ENCODE measurements around the gene DNAL1. TPM values are rescaled to one million over a fixed set of nuclear protein-coding genes. Genes with fewer than 3 reads are reported as not detected.
A peak's percentile ranks its signal among the peaks of the same experiment; 100 is the strongest.
"Not testable (repeated sequence)": the region's sequence is repeated elsewhere in the genome, so short reads cannot be mapped to it uniquely, and the experiment has no call there.

DNAL1 gene
- total and polyA plus RNA-seq, 3 experiments from 2014 or later = 5.8 to 10.9 (median 8.1) TPM

GRCh38 chr14:73651005-73651404, 6.2 kb downstream of the DNAL1 start:
- no peak overlapping the region for H3K4me3 Mint-ChIP-seq

GRCh38 chr14:73655851-73656250, 11.1 kb downstream of the DNAL1 start:
- CTCF ChIA-PET = no interaction called here
- H3K27me3 ChIP-seq (ENCODE audit: insufficient read depth, low read length, poor library complexity, severe bottlenecking) = no peaks in the 10 kb centered on the region
- no peak overlapping the region for H3K4me3 ChIP-seq (ENCODE audit: low read length)
- Mint-ChIP-seq H3K9me3 (no peaks in the 10 kb centered on the region), H3K4me3 (no peak overlapping the region), H3K27me3 (no peaks in the 10 kb centered on the region), H3K4me1 (peaks cover 0 to 1% (median 0%) of the 10 kb centered on the region in 3 donors), H3K36me3 (peaks cover 0 to 25% (median 7%) of the 10 kb centered on the region in 3 donors), H3K27ac (no peak overlapping the region)
- H3K27ac ChIP-seq (ENCODE audit: low read depth, low read length) = no peak overlapping the region
- POLR2A ChIA-PET = no interaction called here
- no peak for DNase-seq
- no peaks in the 10 kb centered on the region for H3K36me3 ChIP-seq (ENCODE audit: insufficient read depth, low read length)
- H3K9me3 ChIP-seq (ENCODE audit: low read length) = no peaks in the 10 kb centered on the region
- no peaks in the 10 kb centered on the region for H3K4me1 ChIP-seq (ENCODE audit: insufficient read depth, low read length)

More at GRCh38 chr14:73651005-73651404, 6.2 kb downstream of the DNAL1 start:
- Mint-ChIP-seq H3K27ac (peak overlapping the region in 1 of 8 donors; percentile 31), H3K9me3 (no peaks in the 10 kb centered on the region), H3K36me3 (peaks cover 0 to 10% (median 7%) of the 10 kb centered on the region in 3 donors), H3K27me3 (no peaks in the 10 kb centered on the region), H3K4me1 (peaks cover under 1 to 1% (median 1%) of the 10 kb centered on the region in 3 donors)
- no peak for DNase-seq
- no peaks in the 10 kb centered on the region for H3K27me3 ChIP-seq (ENCODE audit: insufficient read depth, low read length, poor library complexity, severe bottlenecking)
- no peak overlapping the region for H3K4me3 ChIP-seq (ENCODE audit: low read length)
- H3K9me3 ChIP-seq (ENCODE audit: low read length) = no peaks in the 10 kb centered on the region
- no peaks in the 10 kb centered on the region for H3K36me3 ChIP-seq (ENCODE audit: insufficient read depth, low read length)
- H3K4me1 ChIP-seq (ENCODE audit: insufficient read depth, low read length) = no peaks in the 10 kb centered on the region
- POLR2A ChIA-PET = no interaction called here
- no peak overlapping the region for H3K27ac ChIP-seq (ENCODE audit: low read depth, low read length)
- CTCF ChIA-PET = no interaction called here

- POLR2A ChIA-PET; H3K4me1 ChIP-seq (ENCODE audit: insufficient read depth, low read length); H3K27me3 Mint-ChIP-seq; CTCF ChIA-PET; H3K27ac ChIP-seq (ENCODE audit: low read depth, low read length); H3K4me3 Mint-ChIP-seq; H3K27ac Mint-ChIP-seq; H3K9me3 ChIP-seq (ENCODE audit: low read length); H3K4me3 ChIP-seq (ENCODE audit: low read length); H3K4me1 Mint-ChIP-seq; DNase-seq; H3K36me3 ChIP-seq (ENCODE audit: insufficient read depth, low read length); H3K9me3 Mint-ChIP-seq; H3K27me3 ChIP-seq (ENCODE audit: insufficient read depth, low read length, poor library complexity, severe bottlenecking): not testable (repeated sequence)
- peaks cover 4 to 28% (median 6%) of the 10 kb centered on the region in 3 donors for H3K36me3 Mint-ChIP-seq
Observed at GRCh38 chr14:73659202-73659601, 14.4 kb downstream of the DNAL1 start.

GRCh38 chr14:73660511-73660910, 15.7 kb downstream of the DNAL1 start:
- peaks cover 6 to 28% (median 7%) of the 10 kb centered on the region in 3 donors for H3K36me3 Mint-ChIP-seq
- no peak for DNase-seq
- Histone ChIP-seq H3K36me3 (ENCODE audit: insufficient read depth, low read length) (no peaks in the 10 kb centered on the region), H3K27me3 (ENCODE audit: insufficient read depth, low read length, poor library complexity, severe bottlenecking) (no peaks in the 10 kb centered on the region), H3K4me3 (ENCODE audit: low read length) (no peak overlapping the region), H3K4me1 (ENCODE audit: insufficient read depth, low read length) (no peaks in the 10 kb centered on the region), H3K27ac (ENCODE audit: low read depth, low read length) (no peak overlapping the region), H3K9me3 (ENCODE audit: low read length) (no peaks in the 10 kb centered on the region)
- ChIA-PET CTCF (no interaction called here), POLR2A (no interaction called here)
- no peaks in the 10 kb centered on the region for H3K27me3 Mint-ChIP-seq
- no peak overlapping the region for H3K4me3 Mint-ChIP-seq
- no peak overlapping the region for H3K27ac Mint-ChIP-seq
- H3K9me3 Mint-ChIP-seq = no peaks in the 10 kb centered on the region
- H3K4me1 Mint-ChIP-seq = no peaks in the 10 kb centered on the region

- Mint-ChIP-seq H3K27me3 (no peaks in the 10 kb centered on the region), H3K4me3 (no peak overlapping the region), H3K4me1 (no peaks in the 10 kb centered on the region), H3K9me3 (no peaks in the 10 kb centered on the region), H3K36me3 (peaks cover 6 to 28% (median 7%) of the 10 kb centered on the region in 3 donors), H3K27ac (no peak overlapping the region)
- Histone ChIP-seq H3K27ac (ENCODE audit: low read depth, low read length) (no peak overlapping the region), H3K4me3 (ENCODE audit: low read length) (no peak overlapping the region), H3K9me3 (ENCODE audit: low read length) (no peaks in the 10 kb centered on the region), H3K4me1 (ENCODE audit: insufficient read depth, low read length) (no peaks in the 10 kb centered on the region), H3K36me3 (ENCODE audit: insufficient read depth, low read length) (no peaks in the 10 kb centered on the region), H3K27me3 (ENCODE audit: insufficient read depth, low read length, poor library complexity, severe bottlenecking) (no peaks in the 10 kb centered on the region)
- no peak for DNase-seq
- ChIA-PET POLR2A (no interaction called here), CTCF (no interaction called here)
Observed at GRCh38 chr14:73661872-73662271, 17.1 kb downstream of the DNAL1 start.

- no peak overlapping the region for H3K4me3 ChIP-seq (ENCODE audit: low read length)
- no peaks in the 10 kb centered on the region for H3K9me3 Mint-ChIP-seq
- H3K27ac Mint-ChIP-seq = peak overlapping the region in 1 of 8 donors; percentile 27
- H3K36me3 ChIP-seq (ENCODE audit: insufficient read depth, low read length) = no peaks in the 10 kb centered on the region
- H3K27me3 ChIP-seq (ENCODE audit: insufficient read depth, low read length, poor library complexity, severe bottlenecking) = no peaks in the 10 kb centered on the region
- H3K4me3 Mint-ChIP-seq = no peak overlapping the region
- H3K4me1 ChIP-seq (ENCODE audit: insufficient read depth, low read length) = no peaks in the 10 kb centered on the region
- no peaks in the 10 kb centered on the region for H3K27me3 Mint-ChIP-seq
- peaks cover 6 to 26% (median 7%) of the 10 kb centered on the region in 3 donors for H3K36me3 Mint-ChIP-seq
- H3K27ac ChIP-seq (ENCODE audit: low read depth, low read length) = no peak overlapping the region
- H3K4me1 Mint-ChIP-seq = no peaks in the 10 kb centered on the region
- DNase-seq = no peak
- H3K9me3 ChIP-seq (ENCODE audit: low read length) = no peaks in the 10 kb centered on the region
- POLR2A ChIA-PET = no interaction called here
- CTCF ChIA-PET = no interaction called here
Observed at GRCh38 chr14:73662487-73662943, 17.7 kb downstream of the DNAL1 start.

GRCh38 chr14:73663548-73664212, 18.9 kb downstream of the DNAL1 start:
- no peak for DNase-seq
- Histone ChIP-seq H3K36me3 (ENCODE audit: insufficient read depth, low read length) (no peaks in the 10 kb centered on the region), H3K27ac (ENCODE audit: low read depth, low read length) (no peak overlapping the region), H3K9me3 (ENCODE audit: low read length) (no peaks in the 10 kb centered on the region), H3K4me3 (ENCODE audit: low read length) (no peak overlapping the region), H3K27me3 (ENCODE audit: insufficient read depth, low read length, poor library complexity, severe bottlenecking) (no peaks in the 10 kb centered on the region), H3K4me1 (ENCODE audit: insufficient read depth, low read length) (no peaks in the 10 kb centered on the region)
- Mint-ChIP-seq H3K27me3 (no peaks in the 10 kb centered on the region), H3K27ac (no peak overlapping the region), H3K4me1 (no peaks in the 10 kb centered on the region), H3K4me3 (no peak overlapping the region), H3K36me3 (peaks cover 6 to 23% (median 7%) of the 10 kb centered on the region in 3 donors), H3K9me3 (no peaks in the 10 kb centered on the region)
- ChIA-PET CTCF (no interaction called here), POLR2A (no interaction called here)

- DNase-seq = no peak
- Histone ChIP-seq H3K4me1 (ENCODE audit: insufficient read depth, low read length) (no peaks in the 10 kb centered on the region), H3K27ac (ENCODE audit: low read depth, low read length) (no peak overlapping the region), H3K27me3 (ENCODE audit: insufficient read depth, low read length, poor library complexity, severe bottlenecking) (no peaks in the 10 kb centered on the region), H3K36me3 (ENCODE audit: insufficient read depth, low read length) (no peaks in the 10 kb centered on the region), H3K9me3 (ENCODE audit: low read length) (no peaks in the 10 kb centered on the region), H3K4me3 (ENCODE audit: low read length) (no peak overlapping the region)
- Mint-ChIP-seq H3K36me3 (peaks cover 6 to 21% (median 7%) of the 10 kb centered on the region in 3 donors), H3K27me3 (no peaks in the 10 kb centered on the region), H3K4me3 (no peak overlapping the region), H3K4me1 (no peaks in the 10 kb centered on the region), H3K27ac (no peak overlapping the region), H3K9me3 (no peaks in the 10 kb centered on the region)
- ChIA-PET CTCF (no interaction called here), POLR2A (no interaction called here)
Observed at GRCh38 chr14:73665130-73665529, 20.3 kb downstream of the DNAL1 start.
